ENCODE results near the gene CHRM4.

The CHRM4 gene

DNA sequence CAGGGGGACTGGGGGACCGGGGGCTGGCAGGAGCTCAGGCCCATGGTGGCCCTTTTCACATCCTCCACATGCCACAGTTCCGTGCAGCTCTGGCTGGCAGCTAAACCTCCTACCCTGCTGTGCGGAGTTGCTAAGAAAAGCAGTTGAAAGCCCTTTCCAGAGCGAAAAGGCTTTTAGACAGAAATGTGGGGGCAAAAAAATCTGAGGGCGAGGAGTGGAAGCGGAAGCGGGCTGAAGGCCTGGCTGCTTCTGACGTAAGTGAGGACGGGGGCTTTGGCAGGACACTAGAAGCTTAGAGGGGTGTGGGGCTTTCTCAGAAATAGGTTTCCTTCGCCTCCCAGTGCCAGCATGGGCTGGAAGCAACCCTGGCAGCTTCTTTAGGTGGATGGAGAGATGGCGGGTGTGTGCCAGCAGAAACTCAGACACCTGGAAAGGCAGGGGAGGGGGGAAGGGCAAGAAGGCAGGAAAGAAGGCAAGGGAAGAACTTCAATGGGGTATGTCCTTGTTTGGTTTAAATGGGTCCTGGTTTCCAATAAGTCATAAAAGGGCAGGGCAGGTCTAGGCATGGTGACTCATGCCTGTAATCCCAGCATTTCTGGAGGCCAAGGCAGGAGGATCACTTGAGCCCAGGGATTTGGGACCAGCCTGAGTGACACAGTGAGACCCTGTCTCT, 55.5 kb downstream of the CHRM4 start:
- TF ChIP-seq, protein P1, sequence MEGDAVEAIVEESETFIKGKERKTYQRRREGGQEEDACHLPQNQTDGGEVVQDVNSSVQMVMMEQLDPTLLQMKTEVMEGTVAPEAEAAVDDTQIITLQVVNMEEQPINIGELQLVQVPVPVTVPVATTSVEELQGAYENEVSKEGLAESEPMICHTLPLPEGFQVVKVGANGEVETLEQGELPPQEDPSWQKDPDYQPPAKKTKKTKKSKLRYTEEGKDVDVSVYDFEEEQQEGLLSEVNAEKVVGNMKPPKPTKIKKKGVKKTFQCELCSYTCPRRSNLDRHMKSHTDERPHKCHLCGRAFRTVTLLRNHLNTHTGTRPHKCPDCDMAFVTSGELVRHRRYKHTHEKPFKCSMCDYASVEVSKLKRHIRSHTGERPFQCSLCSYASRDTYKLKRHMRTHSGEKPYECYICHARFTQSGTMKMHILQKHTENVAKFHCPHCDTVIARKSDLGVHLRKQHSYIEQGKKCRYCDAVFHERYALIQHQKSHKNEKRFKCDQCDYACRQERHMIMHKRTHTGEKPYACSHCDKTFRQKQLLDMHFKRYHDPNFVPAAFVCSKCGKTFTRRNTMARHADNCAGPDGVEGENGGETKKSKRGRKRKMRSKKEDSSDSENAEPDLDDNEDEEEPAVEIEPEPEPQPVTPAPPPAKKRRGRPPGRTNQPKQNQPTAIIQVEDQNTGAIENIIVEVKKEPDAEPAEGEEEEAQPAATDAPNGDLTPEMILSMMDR (IDR thresholded peaks at IDR 0.05; ENCODE audit: low read depth, low read length, missing control alignments), result no peak
- DNase-seq (ENCODE audit: low read depth), result no peak
- H3K4me3 ChIP-seq (ENCODE audit: low read depth, low read length), result no peak overlapping the region

DNA sequence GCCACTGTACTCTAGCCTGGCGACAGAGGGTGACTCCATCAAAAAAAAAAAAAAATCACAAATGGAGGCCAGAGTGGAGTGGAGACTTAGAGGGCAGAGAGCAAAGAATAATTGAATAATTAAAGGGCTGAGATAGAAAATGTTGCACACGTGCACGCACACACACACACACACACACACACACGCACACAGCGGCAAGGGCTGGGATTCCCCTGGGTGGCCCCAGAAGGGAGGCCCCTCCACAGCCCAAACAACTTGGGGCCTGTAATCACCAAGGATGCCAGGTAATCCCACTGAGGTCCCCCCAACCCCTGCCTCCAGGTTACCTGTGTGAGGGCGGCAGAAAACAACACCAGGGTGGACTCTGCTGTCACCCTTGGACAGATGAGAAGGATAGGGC, 56.3 kb downstream of the CHRM4 start:
- no peak overlapping the region for H3K4me3 ChIP-seq (ENCODE audit: low read depth, low read length)
- DNase-seq (ENCODE audit: low read depth), result no peak
- TF ChIP-seq, protein P1 (IDR thresholded peaks at IDR 0.05; ENCODE audit: low read depth, low read length, missing control alignments), result no peak

DNA sequence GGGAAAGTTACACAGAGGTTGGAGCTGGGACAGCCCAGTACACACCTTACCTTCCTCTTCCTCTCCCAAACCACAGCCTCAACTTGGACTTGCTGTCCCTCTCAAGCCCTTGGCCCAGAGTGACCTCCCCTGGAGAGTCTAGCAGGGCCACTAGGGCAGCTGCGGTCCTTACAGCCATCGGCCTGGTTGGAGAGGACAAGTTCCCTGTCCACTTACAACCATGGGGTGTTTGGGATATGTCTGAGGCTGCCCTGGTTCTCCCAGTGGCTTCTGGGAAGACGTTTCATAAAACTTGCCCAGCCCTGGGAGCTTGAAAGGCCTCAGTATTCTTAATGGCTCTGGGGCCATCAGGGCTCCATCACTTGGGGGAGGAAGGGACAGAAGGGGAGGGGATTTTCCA, 57.4 kb downstream of the CHRM4 start:
- TF ChIP-seq, protein P1 (IDR thresholded peaks at IDR 0.05; ENCODE audit: low read depth, low read length, missing control alignments), result no peak
- H3K4me3 ChIP-seq (ENCODE audit: low read depth, low read length), result no peak overlapping the region

More for the DNA sequence above, 57.4 kb downstream of the CHRM4 start:
- no peak for DNase-seq (ENCODE audit: low read depth)
